GM12878 (cell line): Measurements from ENCODE around the gene STK32B. TPM values are rescaled to one million over a fixed set of nuclear protein-coding genes. Genes with fewer than 3 reads are reported as not detected.

ENCODE experiments used
- ATAC-seq: fragments of 200-7000 bp; cut with Tn5 transposase; 3 replicates; pipeline ENCODE4 v1.9.1; 2020; ENCODE audit warnings: mild to moderate bottlenecking, moderate library complexity
- BruUV-seq: library from RNA; stranded (reverse); fragments of 400-500 nt; replicated peaks from 2 replicates; lab custom pipeline; 2021; lab: Mats Ljungman, UMichigan
- CTCF ChIA-PET: fragments of 300-600 bp; sonication (Branson Sonifier 250); formaldehyde crosslinking; extraction: SDS; loops from one replicate; lab custom pipeline; 2021; ENCODE audit warnings: inconsistent platforms; lab: Yijun Ruan, JAX
- POLR2A ChIA-PET: fragments of 350-600 bp; formaldehyde crosslinking; extraction: SDS; loops from one replicate; lab custom pipeline; 2021; ENCODE audit warnings: inconsistent platforms; lab: Charles Lee
- RAD21 ChIA-PET: fragments of 300-600 bp; sonication (Branson Sonifier 250); formaldehyde crosslinking; loops from one replicate; lab custom pipeline; 2023; ENCODE audit warnings: antibody characterized with exemption; ENCODE audit not compliant: unreplicated experiment; lab: Charles Lee
- SMC1A ChIA-PET: fragments of 300-600 bp; sonication (Branson Sonifier 250); formaldehyde crosslinking; loops from one replicate; lab custom pipeline; 2023; ENCODE audit not compliant: unreplicated experiment, uncharacterized antibody; lab: Charles Lee
- DNase-seq: peaks from one replicate; pipeline ENCODE4 v3.0.0-alpha.2; 2011; ENCODE audit warnings: low read depth, low spot score
- FAIRE-seq: peaks from 3 replicates; lab custom pipeline; 2011; peaks lifted over from hg19 to GRCh38; lab: Jason Lieb, UNC
- H2AFZ ChIP-seq: 2 replicates; pipeline ENCODE4 v1.6.0; 2011; ENCODE audit warnings: low read depth, low read length, control low read depth; ENCODE audit not compliant: control insufficient read depth
- H3K27ac ChIP-seq: 2 replicates; pipeline ENCODE4 v1.5.1; 2011; ENCODE audit warnings: control low read depth; ENCODE audit not compliant: control insufficient read depth, insufficient read depth
- H3K27me3 ChIP-seq, 2 experiments: replicated peaks in 1 of 2; 2 replicates each; pipeline versions ENCODE4 v1.6.0 to v1.6.1; 2011; ENCODE audit warnings: low read length in 1 of 2; ENCODE audit not compliant: control insufficient read depth in 2 of 2, insufficient read depth in 2 of 2
- H3K36me3 ChIP-seq, 2 experiments: 2 replicates each; pipeline ENCODE4 v1.5.1; 2011; ENCODE audit warnings: low read length in 1 of 2; ENCODE audit not compliant: control insufficient read depth in 2 of 2, insufficient read depth in 2 of 2
- H3K4me1 ChIP-seq: 2 replicates; pipeline ENCODE4 v1.6.1; 2011; ENCODE audit warnings: mild to moderate bottlenecking, low read length, moderate library complexity, mixed read lengths; ENCODE audit not compliant: control insufficient read depth, insufficient read depth
- H3K4me2 ChIP-seq: 2 replicates; pipeline ENCODE4 v1.6.0; 2011; ENCODE audit warnings: control low read depth; ENCODE audit not compliant: control insufficient read depth, insufficient read depth
- H3K4me3 ChIP-seq: fragments of 200-600 bp; sonication (generic); 2 replicates; pipeline ENCODE4 v1.5.1; 2016
- H3K79me2 ChIP-seq: 2 replicates; pipeline ENCODE4 v1.6.0; 2011; ENCODE audit warnings: low read length; ENCODE audit not compliant: control insufficient read depth, insufficient read depth
- H3K9ac ChIP-seq: 2 replicates; pipeline ENCODE4 v1.8.0; 2011; ENCODE audit warnings: low read length, control low read depth, mixed read lengths; ENCODE audit not compliant: control insufficient read depth, insufficient read depth
- H3K9me3 ChIP-seq: replicated peaks from 3 replicates; pipeline ENCODE4 v1.5.1; 2011; ENCODE audit warnings: mild to moderate bottlenecking, low read length; ENCODE audit not compliant: control insufficient read depth, insufficient read depth
- H4K20me1 ChIP-seq: 2 replicates; pipeline ENCODE4 v1.6.0; 2011; ENCODE audit not compliant: control insufficient read depth, insufficient read depth
- SMC3 ChIP-seq: IDR thresholded peaks from 2 replicates; pipeline ENCODE4 v1.6.1; 2011; ENCODE audit warnings: low read length, improper control_type of control experiment, borderline replicate concordance
- WGBS: methylation state at CpG from one replicate; pipeline ENCODE4 v1.1.6; 2016; ENCODE audit warnings: low lambda C conversion rate; ENCODE audit not compliant: insufficient replicate concordance, insufficient coverage; ENCODE audit errors: missing lambda C conversion rate; 5-methylcytosine and 5-hydroxymethylcytosine counted together
- in situ Hi-C: fragments of 300-500 bp; cut with MboI; formaldehyde crosslinking; loops from 9 replicates; pipeline ENCODE4 v1.14.3; 2018; ENCODE audit warnings: mixed read lengths
- intact Hi-C: fragments of 100-400 bp; cut with micrococcal nuclease; formaldehyde crosslinking; loops from one replicate; pipeline ENCODE4 v1.14.2; 2022; ENCODE audit not compliant: unreplicated experiment
- polyA plus RNA-seq, 11 experiments: library from polyadenylated mRNA; depleted of rRNA in 4 of 11; unstranded in 6 of 11; stranded (reverse) in 5 of 11; fragments of >200 nt; fragmentation: Nextera tagmentation in 4 of 11; fragmentation: Illumina TruSeq in 1 of 11; extraction: Ambion mirVana in 4 of 11; extraction: Trizol in 1 of 11; gene quantifications; 1 replicate in 1 of 11; 2 replicates in 10 of 11; pipeline versions ENCODE4 v1.2.1 to v1.2.3, GENCODE V29; 2011 to 2016; ENCODE audit warnings: inconsistent platforms in 2 of 11, missing spikeins in 2 of 11, low read depth in 1 of 11
- total RNA-seq, 4 experiments: library from RNA; depleted of rRNA in 3 of 4; stranded (reverse); fragments of >200 nt in 3 of 4; fragmentation: Illumina TruSeq in 1 of 4; extraction: Trizol in 1 of 4; gene quantifications; 2 replicates each; pipeline versions ENCODE4 v1.2.1 to v1.2.3, GENCODE V29; 2013 to 2021
- TF ChIP-seq, protein P1 (sequence below): fragments of 450-650 bp; IDR thresholded peaks from 2 replicates; pipeline ENCODE4 v1.6.1; 2017; ENCODE audit warnings: mild to moderate bottlenecking, low read depth, inconsistent platforms; ENCODE audit not compliant: poor library complexity, severe bottlenecking
- TF ChIP-seq, protein P2 (sequence below): fragments of 150-350 bp; IDR thresholded peaks from 2 replicates; pipeline ENCODE4 v1.6.1; 2016; ENCODE audit warnings: low read depth, low read length

STK32B gene
- total and polyA plus RNA-seq, 10 of the 15 experiments (the other 5 are each of a cell fraction or from before 2014, with no cell fraction given): 0.04 to 0.12 (median 0.08) TPM; not detected in 7

DNA sequence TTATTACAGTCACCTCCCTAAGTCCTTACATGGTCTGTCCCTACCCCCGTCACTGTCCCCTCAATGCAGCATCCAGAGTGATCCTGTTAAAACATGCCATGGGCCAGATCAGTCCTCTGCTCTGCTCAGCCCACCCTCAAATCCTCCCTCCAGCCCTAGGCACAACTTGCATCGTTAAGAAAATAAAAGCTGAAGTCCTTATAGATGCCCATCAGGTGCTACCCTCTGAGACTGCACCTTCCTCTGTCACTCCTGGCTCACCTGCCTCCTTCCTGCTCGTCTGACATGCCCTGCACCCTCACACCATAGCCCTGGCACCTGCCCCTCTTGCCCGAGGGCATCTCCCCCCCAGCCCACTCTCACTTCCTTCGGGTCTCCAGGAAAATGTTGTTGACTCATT lies 4.1 kb downstream of the STK32B start:
- 14% methylated on average over 5 of the region's 5 CpGs for WGBS
- TF ChIP-seq SMC3: no peak
- TF ChIP-seq, protein P1, sequence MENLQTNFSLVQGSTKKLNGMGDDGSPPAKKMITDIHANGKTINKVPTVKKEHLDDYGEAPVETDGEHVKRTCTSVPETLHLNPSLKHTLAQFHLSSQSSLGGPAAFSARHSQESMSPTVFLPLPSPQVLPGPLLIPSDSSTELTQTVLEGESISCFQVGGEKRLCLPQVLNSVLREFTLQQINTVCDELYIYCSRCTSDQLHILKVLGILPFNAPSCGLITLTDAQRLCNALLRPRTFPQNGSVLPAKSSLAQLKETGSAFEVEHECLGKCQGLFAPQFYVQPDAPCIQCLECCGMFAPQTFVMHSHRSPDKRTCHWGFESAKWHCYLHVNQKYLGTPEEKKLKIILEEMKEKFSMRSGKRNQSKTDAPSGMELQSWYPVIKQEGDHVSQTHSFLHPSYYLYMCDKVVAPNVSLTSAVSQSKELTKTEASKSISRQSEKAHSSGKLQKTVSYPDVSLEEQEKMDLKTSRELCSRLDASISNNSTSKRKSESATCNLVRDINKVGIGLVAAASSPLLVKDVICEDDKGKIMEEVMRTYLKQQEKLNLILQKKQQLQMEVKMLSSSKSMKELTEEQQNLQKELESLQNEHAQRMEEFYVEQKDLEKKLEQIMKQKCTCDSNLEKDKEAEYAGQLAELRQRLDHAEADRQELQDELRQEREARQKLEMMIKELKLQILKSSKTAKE: no peak
- TF ChIP-seq, protein P2, sequence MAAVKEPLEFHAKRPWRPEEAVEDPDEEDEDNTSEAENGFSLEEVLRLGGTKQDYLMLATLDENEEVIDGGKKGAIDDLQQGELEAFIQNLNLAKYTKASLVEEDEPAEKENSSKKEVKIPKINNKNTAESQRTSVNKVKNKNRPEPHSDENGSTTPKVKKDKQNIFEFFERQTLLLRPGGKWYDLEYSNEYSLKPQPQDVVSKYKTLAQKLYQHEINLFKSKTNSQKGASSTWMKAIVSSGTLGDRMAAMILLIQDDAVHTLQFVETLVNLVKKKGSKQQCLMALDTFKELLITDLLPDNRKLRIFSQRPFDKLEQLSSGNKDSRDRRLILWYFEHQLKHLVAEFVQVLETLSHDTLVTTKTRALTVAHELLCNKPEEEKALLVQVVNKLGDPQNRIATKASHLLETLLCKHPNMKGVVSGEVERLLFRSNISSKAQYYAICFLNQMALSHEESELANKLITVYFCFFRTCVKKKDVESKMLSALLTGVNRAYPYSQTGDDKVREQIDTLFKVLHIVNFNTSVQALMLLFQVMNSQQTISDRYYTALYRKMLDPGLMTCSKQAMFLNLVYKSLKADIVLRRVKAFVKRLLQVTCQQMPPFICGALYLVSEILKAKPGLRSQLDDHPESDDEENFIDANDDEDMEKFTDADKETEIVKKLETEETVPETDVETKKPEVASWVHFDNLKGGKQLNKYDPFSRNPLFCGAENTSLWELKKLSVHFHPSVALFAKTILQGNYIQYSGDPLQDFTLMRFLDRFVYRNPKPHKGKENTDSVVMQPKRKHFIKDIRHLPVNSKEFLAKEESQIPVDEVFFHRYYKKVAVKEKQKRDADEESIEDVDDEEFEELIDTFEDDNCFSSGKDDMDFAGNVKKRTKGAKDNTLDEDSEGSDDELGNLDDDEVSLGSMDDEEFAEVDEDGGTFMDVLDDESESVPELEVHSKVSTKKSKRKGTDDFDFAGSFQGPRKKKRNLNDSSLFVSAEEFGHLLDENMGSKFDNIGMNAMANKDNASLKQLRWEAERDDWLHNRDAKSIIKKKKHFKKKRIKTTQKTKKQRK: no peak

More for the DNA sequence above, 4.1 kb downstream of the STK32B start:
- no peak overlapping the region for H3K9ac ChIP-seq
- ATAC-seq: no peak
- ChIA-PET RAD21 (no interaction called here), CTCF (no interaction called here), POLR2A (no interaction called here), SMC1A (no interaction called here)
- H3K36me3 ChIP-seq: no peaks in the 10 kb centered on the region
- intact Hi-C loops: no loop called here
- no peaks in the 10 kb centered on the region for H3K4me1 ChIP-seq
- no peak for FAIRE-seq
- H3K9me3 ChIP-seq: no peaks in the 10 kb centered on the region; the same call in 2 of the 3 replicates
- H3K4me3 ChIP-seq: no peak overlapping the region
- no peaks in the 10 kb centered on the region for H3K79me2 ChIP-seq
- no peak overlapping the region for H3K4me2 ChIP-seq
- peaks cover 5 to 12% of the 10 kb centered on the region in 2 experiments for H3K27me3 ChIP-seq
- no peak overlapping the region for H2AFZ ChIP-seq
- no peaks in the 10 kb centered on the region for H4K20me1 ChIP-seq
- in situ Hi-C loops: no loop called here
- DNase-seq: no peak
- H3K27ac ChIP-seq: no peak overlapping the region
- no TSS peak for BruUV-seq
